GM13977 (cell line): ENCODE measurements around the gene RNF34.

Experiments
- DNase-seq: peaks from one replicate; pipeline ENCODE4 v3.0.0; 2012; ENCODE audit warnings: low spot score
- in situ Hi-C: fragments of 300-500 bp; cut with MboI; formaldehyde crosslinking; loops from one replicate; pipeline ENCODE4 v1.12.0; 2022; ENCODE audit warnings: low sequenced_read_pairs, low pct_unique_long_range_greater_than_20kb, mixed read lengths, inconsistent platforms; ENCODE audit not compliant: unreplicated experiment
- TF ChIP-seq, protein P1 (sequence below): IDR thresholded peaks from 2 replicates; pipeline ENCODE4 v1.5.1; 2012; ENCODE audit warnings: mild to moderate bottlenecking, control low read depth; ENCODE audit not compliant: insufficient read depth; ENCODE audit errors: extremely low read depth, missing control alignments

Gene RNF34, protein sequence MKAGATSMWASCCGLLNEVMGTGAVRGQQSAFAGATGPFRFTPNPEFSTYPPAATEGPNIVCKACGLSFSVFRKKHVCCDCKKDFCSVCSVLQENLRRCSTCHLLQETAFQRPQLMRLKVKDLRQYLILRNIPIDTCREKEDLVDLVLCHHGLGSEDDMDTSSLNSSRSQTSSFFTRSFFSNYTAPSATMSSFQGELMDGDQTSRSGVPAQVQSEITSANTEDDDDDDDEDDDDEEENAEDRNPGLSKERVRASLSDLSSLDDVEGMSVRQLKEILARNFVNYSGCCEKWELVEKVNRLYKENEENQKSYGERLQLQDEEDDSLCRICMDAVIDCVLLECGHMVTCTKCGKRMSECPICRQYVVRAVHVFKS

GRCh38 chr12:121399391-121400331 lies at the start of gene RNF34:
Gene RNF34 (plus strand): TSS chr12:121400118. CDS start chr12:121400213, 95 bp downstream.
- DNase-seq, result peak; percentile 96
- TF ChIP-seq, protein P1, sequence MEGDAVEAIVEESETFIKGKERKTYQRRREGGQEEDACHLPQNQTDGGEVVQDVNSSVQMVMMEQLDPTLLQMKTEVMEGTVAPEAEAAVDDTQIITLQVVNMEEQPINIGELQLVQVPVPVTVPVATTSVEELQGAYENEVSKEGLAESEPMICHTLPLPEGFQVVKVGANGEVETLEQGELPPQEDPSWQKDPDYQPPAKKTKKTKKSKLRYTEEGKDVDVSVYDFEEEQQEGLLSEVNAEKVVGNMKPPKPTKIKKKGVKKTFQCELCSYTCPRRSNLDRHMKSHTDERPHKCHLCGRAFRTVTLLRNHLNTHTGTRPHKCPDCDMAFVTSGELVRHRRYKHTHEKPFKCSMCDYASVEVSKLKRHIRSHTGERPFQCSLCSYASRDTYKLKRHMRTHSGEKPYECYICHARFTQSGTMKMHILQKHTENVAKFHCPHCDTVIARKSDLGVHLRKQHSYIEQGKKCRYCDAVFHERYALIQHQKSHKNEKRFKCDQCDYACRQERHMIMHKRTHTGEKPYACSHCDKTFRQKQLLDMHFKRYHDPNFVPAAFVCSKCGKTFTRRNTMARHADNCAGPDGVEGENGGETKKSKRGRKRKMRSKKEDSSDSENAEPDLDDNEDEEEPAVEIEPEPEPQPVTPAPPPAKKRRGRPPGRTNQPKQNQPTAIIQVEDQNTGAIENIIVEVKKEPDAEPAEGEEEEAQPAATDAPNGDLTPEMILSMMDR, result no peak
- in situ Hi-C loops, result no loop called here

DNA sequence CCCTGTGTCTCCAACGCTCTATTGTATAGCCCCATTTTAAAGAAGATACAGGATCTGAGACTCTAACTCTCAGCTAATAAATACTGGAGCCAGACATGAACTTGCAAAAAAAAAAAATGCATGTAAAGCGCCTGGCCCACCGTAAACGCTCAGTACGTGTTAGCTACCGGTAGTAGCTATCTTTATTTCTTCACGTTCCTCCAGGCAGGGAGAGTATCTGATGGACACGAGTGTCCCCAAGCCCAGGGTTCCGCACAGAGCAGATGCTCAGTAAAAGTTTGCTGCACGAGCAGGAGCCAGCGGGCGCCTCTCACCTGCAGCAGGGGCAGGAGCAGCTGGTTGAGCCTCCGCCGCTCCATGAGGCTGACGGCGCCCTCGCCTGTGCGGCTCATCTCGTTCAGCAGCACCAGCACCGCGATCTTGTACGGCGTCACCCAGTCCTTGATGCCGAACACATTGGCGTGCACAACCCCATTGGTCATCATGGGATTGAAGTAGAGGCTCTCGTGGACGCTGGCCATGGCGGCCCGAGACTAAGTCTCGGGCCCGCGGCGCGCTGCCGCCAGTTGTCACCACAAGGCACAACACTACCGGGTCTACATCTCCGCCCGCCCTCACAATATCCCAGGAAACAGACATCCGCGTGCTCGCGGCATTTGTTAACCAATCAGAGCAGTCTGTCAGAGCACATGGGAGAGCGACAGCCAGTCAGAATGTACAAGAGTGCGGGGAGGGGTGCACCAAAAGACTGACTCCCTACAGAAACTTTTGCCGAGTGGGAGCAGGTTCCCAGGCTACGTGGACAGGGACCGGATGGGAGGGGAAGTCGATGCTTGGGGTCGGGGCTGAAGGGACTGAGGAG lies 47.9 kb upstream of the RNF34 start, which contains the start of gene ANAPC5:
ANAPC5 (minus strand) TSS at position 592 of the 862 bp plus-strand sequence; CDS start at position 521, 71 bp downstream.
- in situ Hi-C loops, result no loop called here
- peak; percentile 93 for DNase-seq
- TF ChIP-seq, protein P1, result no peak

- in situ Hi-C loops, result no loop called here
Observed at GRCh38 chr12:121352682-121353018, 47.3 kb upstream of the RNF34 start.

DNA sequence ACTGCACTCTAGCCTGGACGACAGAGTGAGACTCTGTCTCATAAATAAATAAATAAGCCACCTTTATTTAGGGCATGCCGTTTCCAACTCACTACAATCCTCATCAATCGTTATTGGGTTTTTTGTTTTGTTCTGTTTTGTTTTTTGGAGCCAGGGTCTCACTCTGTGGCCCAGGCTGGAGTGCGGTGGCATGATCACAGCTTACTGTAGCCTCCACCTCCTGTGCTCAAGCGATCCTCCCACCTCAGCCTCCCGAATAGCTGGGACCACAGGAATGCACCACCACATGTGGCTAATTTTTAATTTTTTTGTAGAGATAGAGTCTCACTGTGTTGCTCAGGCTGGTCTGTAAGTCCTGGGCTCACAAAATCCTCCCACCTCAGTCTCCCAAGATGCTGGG lies 44.1 kb upstream of the RNF34 start:
- no peak for DNase-seq
- TF ChIP-seq, protein P1, result no peak
- in situ Hi-C loops, result no loop called here

More at GRCh38 chr12:121352682-121353018, 47.3 kb upstream of the RNF34 start:
- no peak for DNase-seq
- TF ChIP-seq, protein P1, result no peak

GRCh38 chr12:121356657-121357056 lies 43.3 kb upstream of the RNF34 start:
- TF ChIP-seq, protein P1, result no peak
- DNase-seq, result no peak
- in situ Hi-C loops, result no loop called here

DNA sequence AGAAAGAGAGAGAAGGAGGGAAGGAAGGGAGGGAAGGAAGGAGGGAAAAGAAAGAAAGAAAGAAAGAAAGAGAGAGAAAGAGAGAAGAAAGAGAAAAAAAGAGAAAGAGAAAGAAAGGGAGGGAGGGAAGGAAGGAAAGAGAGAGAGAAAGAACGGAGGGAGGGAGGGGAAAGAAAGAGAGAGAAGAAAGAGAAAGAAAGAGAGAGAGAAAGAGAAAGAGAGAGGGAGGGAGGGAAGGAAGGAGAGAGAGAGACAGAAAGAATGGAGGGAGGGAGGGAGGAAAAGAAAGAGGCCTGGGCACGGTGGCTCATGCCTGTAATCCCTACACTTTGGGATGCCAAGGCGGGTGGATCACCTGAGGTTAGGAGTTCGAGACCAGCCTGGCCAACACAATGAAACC lies 42.6 kb upstream of the RNF34 start:
- TF ChIP-seq, protein P1, result no peak
- no peak for DNase-seq
- in situ Hi-C loops, result no loop called here
